ENCODE data around the gene PCDHGB4.
"Not testable (repeated sequence)": the region's sequence is repeated elsewhere in the genome, so short reads cannot be mapped to it uniquely, and the experiment has no call there.

The PCDHGB4 gene

DNA sequence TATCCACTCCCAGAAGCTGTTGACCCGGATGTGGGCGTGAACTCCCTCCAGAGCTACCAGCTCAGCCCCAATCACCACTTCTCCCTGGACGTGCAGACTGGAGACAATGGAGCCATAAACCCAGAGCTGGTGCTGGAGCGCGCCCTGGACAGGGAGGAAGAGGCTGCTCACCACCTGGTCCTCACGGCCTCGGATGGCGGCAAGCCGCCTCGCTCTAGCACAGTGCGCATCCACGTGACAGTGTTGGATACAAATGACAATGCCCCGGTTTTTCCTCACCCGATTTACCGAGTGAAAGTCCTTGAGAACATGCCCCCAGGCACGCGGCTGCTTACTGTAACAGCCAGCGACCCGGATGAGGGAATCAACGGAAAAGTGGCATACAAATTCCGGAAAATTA, 5.8 kb downstream of the PCDHGB4 start:
- Histone ChIP-seq H3F3A (ENCODE audit: insufficient read depth, low read length) (no peaks in the 10 kb centered on the region), H3K27ac (ENCODE audit: low read length) (no peak overlapping the region), H3K27me3 (replicated peaks; ENCODE audit: insufficient read depth, low read length) (0 out of 2 replicates have a peak, but pooled peaks cover 5% of the 10 kb centered on the region), H3K4me1 (ENCODE audit: low read length) (no peaks in the 10 kb centered on the region), H3K9ac (ENCODE audit: low read length) (no peak overlapping the region), H3K4me2 (ENCODE audit: low read depth, low read length) (no peak overlapping the region), H3K36me3 (replicated peaks; ENCODE audit: insufficient read depth, low read length) (no peaks in the 10 kb centered on the region), H3K4me3 (ENCODE audit: low read length) (no peak overlapping the region), H3K9me3 (replicated peaks; ENCODE audit: insufficient read depth, low read length) (no peaks in the 10 kb centered on the region), H3K9me2 (replicated peaks; ENCODE audit: insufficient read depth, low read length) (no peaks in the 10 kb centered on the region), H3K79me2 (ENCODE audit: low read length) (no peaks in the 10 kb centered on the region), H4K20me1 (ENCODE audit: insufficient read depth, low read length) (no peaks in the 10 kb centered on the region), H2AFZ (ENCODE audit: low read length) (no peak overlapping the region)
- no peak for DNase-seq
- TF ChIP-seq EZH2 (optimal IDR thresholded peaks at IDR 0.05; ENCODE audit: low read depth, low read length) = no peak

- not testable (repeated sequence) for H3K9ac ChIP-seq (ENCODE audit: low read length); H3K4me2 ChIP-seq (ENCODE audit: low read depth, low read length); H3K9me3 ChIP-seq (replicated peaks; ENCODE audit: insufficient read depth, low read length); H3K4me1 ChIP-seq (ENCODE audit: low read length); H3K79me2 ChIP-seq (ENCODE audit: low read length); H3K4me3 ChIP-seq (ENCODE audit: low read length); H4K20me1 ChIP-seq (ENCODE audit: insufficient read depth, low read length); H3K36me3 ChIP-seq (replicated peaks; ENCODE audit: insufficient read depth, low read length); H3F3A ChIP-seq (ENCODE audit: insufficient read depth, low read length); DNase-seq; H3K27me3 ChIP-seq (replicated peaks; ENCODE audit: insufficient read depth, low read length); H2AFZ ChIP-seq (ENCODE audit: low read length); H3K9me2 ChIP-seq (replicated peaks; ENCODE audit: insufficient read depth, low read length); H3K27ac ChIP-seq (ENCODE audit: low read length)
These were observed 7.1 kb downstream of the PCDHGB4 start for GRCh38 chr5:141394401-141395187.

GRCh38 chr5:141397756-141398551, 10.5 kb downstream of the PCDHGB4 start, which contains the start of gene PCDHGB5:
TSS of gene PCDHGB5 (plus strand) at chr5:141397947. CDS start at chr5:141398128, 181 bp downstream.
- H3F3A ChIP-seq (ENCODE audit: insufficient read depth, low read length); H3K9ac ChIP-seq (ENCODE audit: low read length): not testable (repeated sequence)

GRCh38 chr5:141398608-141399007, 11.1 kb downstream of the PCDHGB4 start:
- TF ChIP-seq EZH2 (optimal IDR thresholded peaks at IDR 0.05; ENCODE audit: low read depth, low read length) (no peak), EZH2phosphoT487 (IDR thresholded peaks at IDR 0.05; ENCODE audit: low read length) (no peak)
- TF ChIP-seq, protein P1, sequence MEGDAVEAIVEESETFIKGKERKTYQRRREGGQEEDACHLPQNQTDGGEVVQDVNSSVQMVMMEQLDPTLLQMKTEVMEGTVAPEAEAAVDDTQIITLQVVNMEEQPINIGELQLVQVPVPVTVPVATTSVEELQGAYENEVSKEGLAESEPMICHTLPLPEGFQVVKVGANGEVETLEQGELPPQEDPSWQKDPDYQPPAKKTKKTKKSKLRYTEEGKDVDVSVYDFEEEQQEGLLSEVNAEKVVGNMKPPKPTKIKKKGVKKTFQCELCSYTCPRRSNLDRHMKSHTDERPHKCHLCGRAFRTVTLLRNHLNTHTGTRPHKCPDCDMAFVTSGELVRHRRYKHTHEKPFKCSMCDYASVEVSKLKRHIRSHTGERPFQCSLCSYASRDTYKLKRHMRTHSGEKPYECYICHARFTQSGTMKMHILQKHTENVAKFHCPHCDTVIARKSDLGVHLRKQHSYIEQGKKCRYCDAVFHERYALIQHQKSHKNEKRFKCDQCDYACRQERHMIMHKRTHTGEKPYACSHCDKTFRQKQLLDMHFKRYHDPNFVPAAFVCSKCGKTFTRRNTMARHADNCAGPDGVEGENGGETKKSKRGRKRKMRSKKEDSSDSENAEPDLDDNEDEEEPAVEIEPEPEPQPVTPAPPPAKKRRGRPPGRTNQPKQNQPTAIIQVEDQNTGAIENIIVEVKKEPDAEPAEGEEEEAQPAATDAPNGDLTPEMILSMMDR (IDR thresholded peaks at IDR 0.05; ENCODE audit: low read length) = no peak
- peaks cover 10% of the 10 kb centered on the region; the same call in 1 of the 2 replicates for H3K27me3 ChIP-seq (replicated peaks; ENCODE audit: insufficient read depth, low read length)
- no peak overlapping the region for H3K9ac ChIP-seq (ENCODE audit: low read length)
- no peaks in the 10 kb centered on the region for H3K4me1 ChIP-seq (ENCODE audit: low read length)
- no peaks in the 10 kb centered on the region for H3K36me3 ChIP-seq (replicated peaks; ENCODE audit: insufficient read depth, low read length)
- no peaks in the 10 kb centered on the region for H3K79me2 ChIP-seq (ENCODE audit: low read length)
- no peak overlapping the region for H3K27ac ChIP-seq (ENCODE audit: low read length)
- no peak for DNase-seq
- no peak overlapping the region for H2AFZ ChIP-seq (ENCODE audit: low read length)
- no peaks in the 10 kb centered on the region for H3K9me2 ChIP-seq (replicated peaks; ENCODE audit: insufficient read depth, low read length)
- H3K9me3 ChIP-seq (replicated peaks; ENCODE audit: insufficient read depth, low read length) = no peaks in the 10 kb centered on the region
- H3K4me2 ChIP-seq (ENCODE audit: low read depth, low read length) = no peak overlapping the region
- H4K20me1 ChIP-seq (ENCODE audit: insufficient read depth, low read length) = no peaks in the 10 kb centered on the region
- H3K4me3 ChIP-seq (ENCODE audit: low read length) = no peak overlapping the region
- no peaks in the 10 kb centered on the region for H3F3A ChIP-seq (ENCODE audit: insufficient read depth, low read length)

More at GRCh38 chr5:141397756-141398551, 10.5 kb downstream of the PCDHGB4 start, which contains the start of gene PCDHGB5:
- not testable (repeated sequence) for H3K27ac ChIP-seq (ENCODE audit: low read length); H3K79me2 ChIP-seq (ENCODE audit: low read length); H2AFZ ChIP-seq (ENCODE audit: low read length); H3K4me2 ChIP-seq (ENCODE audit: low read depth, low read length); H3K4me3 ChIP-seq (ENCODE audit: low read length); H3K9me2 ChIP-seq (replicated peaks; ENCODE audit: insufficient read depth, low read length); H4K20me1 ChIP-seq (ENCODE audit: insufficient read depth, low read length); H3K27me3 ChIP-seq (replicated peaks; ENCODE audit: insufficient read depth, low read length); H3K36me3 ChIP-seq (replicated peaks; ENCODE audit: insufficient read depth, low read length); H3K9me3 ChIP-seq (replicated peaks; ENCODE audit: insufficient read depth, low read length); H3K4me1 ChIP-seq (ENCODE audit: low read length)
- DNase-seq = peak; percentile 48
- TF ChIP-seq, protein P1 (IDR thresholded peaks at IDR 0.05; ENCODE audit: low read length) = peak; percentile 49
